NCI-H2196 treated with DMSO at 0.1 percent for 48 hours (cell line): ENCODE results near the gene CCDC170.
"Not testable (repeated sequence)": the region's sequence is repeated elsewhere in the genome, so short reads cannot be mapped to it uniquely, and the experiment has no call there.

Experiments
- DNase-seq: peaks from one replicate; lab custom pipeline; 2025; ENCODE audit not compliant: unreplicated experiment; lab: John Stamatoyannopoulos, UW

CCDC170 gene

GRCh38 chr6:151493804-151494234 is at the start of gene CCDC170:
CCDC170 (plus strand) TSS chr6:151494017; CDS start chr6:151494129, 112 bp downstream.
- DNase-seq, result no peak

DNA sequence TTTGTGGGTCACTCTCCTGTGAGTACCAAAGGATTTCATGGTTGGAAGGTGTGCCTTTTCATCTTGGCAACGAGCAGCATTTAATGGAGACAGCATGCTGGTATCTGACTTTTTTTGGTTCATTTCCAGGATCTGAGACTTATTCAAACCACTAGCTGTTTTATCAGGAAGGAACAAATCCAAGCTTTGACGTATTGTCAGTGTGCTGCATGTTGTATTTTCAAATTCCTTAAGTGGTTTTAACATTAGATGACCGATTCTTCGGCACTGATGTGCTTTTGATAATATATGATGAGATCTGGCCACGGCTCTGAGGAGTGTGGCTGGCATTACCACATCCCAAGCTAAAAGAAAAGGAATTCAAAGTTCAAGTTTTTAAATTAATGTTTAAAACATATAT is 48.3 kb upstream of the CCDC170 start:
- no peak for DNase-seq

GRCh38 chr6:151447237-151447636 is 46.6 kb upstream of the CCDC170 start:
- no peak for DNase-seq

DNA sequence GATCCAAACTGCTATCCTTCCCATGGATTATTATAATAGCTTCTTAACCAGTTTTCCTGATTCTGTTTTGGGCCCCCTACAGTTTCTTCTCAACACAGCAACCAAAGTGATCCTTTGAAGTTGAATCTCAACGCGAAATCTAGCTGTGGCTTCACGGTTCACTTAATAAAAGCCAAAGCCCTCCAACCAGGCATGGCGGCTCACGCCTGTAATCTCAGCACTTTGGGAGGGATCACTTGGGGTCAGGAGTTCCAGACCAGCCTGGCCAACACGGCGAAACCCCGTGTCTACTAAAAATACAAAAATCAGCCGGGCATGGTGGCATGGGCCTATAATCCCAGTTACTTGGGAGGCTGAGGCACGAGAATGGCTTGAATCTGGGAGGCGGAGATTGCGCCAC is 45.2 kb upstream of the CCDC170 start:
- no peak for DNase-seq

DNA sequence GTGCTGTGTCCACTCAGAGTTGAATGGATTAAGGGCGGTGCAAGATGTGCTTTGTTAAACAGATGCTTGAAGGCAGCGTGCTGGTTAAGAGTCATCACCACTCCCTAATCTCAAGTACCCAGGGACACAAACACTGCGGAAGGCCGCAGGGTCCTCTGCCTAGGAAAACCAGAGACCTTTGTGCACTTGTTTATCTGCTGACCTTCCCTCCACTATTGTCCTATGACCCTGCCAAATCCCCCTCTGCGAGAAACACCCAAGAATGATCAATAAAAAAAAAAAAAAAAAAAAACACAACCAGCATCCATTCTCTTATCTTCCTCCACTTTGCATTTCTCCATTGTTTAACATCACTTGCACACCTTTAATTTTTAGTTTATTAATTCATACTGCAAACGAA is 42.9 kb upstream of the CCDC170 start:
- DNase-seq, result not testable (repeated sequence)

DNA sequence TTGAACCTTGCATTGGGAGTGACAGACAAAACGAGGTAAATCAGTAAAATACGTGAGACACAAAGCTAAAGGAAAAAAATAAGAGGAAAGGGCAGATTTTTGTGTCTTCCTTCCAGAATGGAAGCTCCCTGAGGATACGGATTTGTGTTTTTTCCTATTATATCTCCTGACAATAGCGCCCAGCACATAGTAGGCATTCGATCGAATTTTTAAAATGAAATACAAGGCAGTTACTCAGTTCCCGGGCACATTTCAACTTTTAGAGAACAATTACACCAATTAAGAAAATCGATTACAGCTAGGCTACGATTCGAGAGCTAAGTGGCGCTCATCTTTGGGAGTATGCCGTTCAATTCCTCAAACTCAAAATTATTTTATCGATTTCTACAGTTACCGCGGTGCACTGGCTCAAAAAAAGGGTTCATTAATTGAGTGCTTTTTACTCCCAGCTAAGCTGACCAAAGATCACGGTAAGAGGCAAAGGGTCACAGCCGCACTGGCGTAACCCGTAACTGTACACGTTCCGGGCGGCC is 42.3 kb upstream of the CCDC170 start:
- no peak for DNase-seq

GRCh38 chr6:151451950-151452749 is 41.7 kb upstream of the CCDC170 start, which contains the start of gene RMND1:
RMND1 (minus strand) TSS chr6:151452126; CDS start chr6:151445811, 6,315 bp downstream.
- DNase-seq, result peak; percentile 100

DNA sequence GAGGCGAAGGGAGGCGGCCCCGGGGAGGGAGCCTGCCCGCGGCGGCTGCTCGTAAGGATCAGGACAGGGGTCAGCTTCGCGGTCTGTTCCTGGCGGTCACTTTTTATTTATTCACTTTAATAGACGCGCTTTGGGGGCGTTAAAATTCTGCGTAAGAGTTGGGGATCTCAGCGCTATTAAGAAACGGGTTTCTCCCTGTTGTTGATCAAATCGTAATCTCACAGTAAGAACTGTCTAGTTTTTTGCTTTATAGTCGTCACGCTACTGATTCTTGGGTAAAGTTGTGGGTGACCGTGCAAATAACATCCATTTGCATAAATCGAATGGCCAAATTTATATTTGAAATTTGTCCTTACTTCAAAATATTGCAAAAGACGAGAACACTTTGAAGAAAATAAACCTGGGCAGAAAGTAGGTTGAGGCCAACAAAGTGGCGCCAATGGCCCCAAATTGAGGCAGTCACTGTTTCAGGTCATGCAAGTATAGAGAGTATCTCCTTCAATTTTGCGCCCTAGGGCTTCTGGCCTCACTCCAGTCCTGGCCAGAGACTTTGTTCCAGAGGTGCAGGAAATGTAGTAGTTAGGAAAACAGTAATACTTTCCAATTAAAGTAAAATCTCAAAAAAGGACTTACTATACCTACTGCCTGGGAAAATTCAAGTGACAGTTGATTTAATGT is 40.9 kb upstream of the CCDC170 start:
- no peak for DNase-seq

DNA sequence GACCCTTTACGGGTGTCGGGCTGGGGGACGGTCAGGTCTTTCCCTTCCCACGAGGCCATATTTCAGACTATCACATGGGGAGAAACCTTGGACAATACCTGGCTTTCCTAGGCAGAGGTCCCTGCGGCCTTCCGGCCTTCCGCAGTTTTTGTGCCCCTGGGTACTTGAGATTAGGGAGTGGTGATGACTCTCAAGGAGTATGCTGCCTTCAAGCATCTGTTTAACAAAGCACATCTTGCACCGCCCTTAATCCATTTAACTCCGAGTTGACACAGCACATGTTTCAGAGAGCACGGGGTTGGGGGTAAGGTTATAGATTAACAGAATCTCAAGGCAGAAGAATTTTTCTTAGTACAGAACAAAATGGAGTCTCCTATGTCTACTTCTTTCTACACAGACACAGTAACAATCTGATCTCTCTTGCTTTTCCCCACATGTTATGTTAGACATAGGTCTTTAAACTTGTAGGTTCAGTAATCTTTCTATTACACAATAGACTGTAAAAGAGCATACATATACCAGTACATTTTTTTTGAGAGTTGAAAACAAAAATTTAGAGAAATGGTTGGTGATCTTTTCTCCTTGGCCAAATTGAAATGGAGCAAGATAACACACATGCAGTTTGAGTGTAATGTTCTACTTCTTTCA is 37.9 kb upstream of the CCDC170 start:
- not testable (repeated sequence) for DNase-seq

DNA sequence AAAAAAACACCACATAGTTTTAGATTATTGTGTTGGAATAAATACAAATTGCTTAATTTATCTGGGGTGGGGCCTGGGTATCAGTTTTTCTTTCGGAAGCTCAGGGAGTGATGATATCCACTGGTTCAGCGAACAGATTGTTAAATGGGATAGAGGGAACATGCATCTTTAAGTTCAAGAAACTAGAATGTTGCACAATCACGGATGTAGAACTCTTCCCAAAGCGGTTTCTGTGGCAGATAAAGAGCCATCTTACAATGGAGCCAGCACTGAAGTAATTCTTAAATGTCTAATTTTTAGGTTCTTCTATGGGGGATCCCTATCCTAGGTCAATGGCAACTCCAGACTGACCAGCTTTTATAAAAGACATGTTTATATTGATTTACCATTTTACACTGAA is 32.1 kb upstream of the CCDC170 start:
- DNase-seq, result no peak

GRCh38 chr6:151464702-151465101 is 29.1 kb upstream of the CCDC170 start:
- no peak for DNase-seq

DNA sequence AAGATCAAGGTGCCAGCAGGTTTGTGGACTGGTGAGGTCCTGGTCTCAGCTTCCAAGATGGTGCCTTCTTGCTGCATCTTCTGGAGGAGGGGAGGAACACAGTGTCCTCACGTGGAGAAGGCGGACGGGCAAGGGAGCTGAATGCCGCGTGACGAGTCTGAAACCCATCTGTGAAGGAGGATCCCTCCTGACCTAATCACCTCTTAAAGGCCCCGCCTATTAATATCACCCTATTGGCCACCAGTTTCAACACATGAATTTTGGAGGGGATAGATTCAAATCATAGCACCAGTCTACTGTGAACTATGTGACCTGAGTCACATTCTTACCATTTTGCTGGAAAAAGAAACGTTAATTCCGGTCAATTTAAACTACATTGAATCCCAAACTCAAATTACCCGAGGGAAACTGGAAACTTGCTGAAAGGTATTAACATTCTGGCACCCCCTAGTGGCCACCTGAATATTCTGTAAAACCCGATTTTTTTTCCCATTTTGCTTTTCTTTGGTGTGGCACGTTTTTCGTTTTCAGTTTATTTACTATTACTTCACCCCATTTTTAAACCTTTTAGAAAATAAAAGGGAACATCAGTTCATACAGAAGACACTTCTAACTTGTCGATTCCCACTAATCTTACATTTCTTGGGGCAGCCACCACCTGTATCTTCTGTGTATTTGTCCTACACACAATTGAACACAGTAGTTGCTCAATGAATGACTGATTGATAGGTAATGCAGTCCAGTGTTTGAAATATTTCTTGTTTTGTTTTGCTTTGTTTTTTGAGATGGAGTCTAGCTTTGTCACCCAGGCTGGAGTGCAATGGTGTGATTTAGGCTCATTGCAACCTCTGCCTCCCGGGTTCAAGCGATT is 17.9 kb upstream of the CCDC170 start:
- DNase-seq, result no peak

GRCh38 chr6:151477726-151478125 is 16.1 kb upstream of the CCDC170 start:
- DNase-seq, result no peak

DNA sequence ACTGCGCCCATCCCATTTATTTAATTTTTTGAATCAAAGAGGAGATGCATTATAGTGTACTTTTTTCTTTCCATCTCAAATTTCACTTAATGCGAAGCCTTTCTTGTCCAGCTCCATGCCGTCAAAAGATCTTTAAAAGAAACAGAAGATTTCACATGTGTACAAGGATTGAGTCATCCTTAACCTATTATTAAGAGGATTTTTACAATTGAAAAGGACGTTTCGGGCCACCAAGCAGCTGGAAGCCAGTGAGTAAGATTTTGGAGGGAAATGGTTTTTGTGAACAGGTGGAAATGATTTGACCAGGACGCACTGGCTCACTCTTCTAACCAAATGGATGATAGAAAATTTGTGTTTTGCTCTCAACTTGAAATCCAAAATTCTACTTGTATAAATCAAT is 15.1 kb upstream of the CCDC170 start:
- no peak for DNase-seq

GRCh38 chr6:151481786-151482185 is 12.0 kb upstream of the CCDC170 start:
- no peak for DNase-seq

DNA sequence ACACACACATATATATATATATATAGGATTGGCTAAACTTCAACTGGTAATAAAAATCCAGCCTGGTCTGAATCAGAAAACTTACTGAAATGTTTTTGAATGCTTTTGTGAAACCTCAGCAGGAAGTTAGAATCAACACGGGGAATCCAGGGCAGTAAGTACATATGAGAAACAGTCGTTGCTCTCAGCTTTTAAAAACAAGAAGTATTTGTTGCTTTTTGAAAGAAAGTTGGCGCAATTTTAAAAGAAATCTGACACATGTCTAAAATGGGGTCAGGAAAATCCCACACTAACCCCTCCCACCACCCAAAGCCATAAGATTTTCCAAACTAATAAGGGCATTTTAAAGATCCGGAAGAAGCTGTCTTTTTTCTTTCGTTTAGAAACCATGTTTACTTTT is 11.5 kb upstream of the CCDC170 start:
- no peak for DNase-seq

DNA sequence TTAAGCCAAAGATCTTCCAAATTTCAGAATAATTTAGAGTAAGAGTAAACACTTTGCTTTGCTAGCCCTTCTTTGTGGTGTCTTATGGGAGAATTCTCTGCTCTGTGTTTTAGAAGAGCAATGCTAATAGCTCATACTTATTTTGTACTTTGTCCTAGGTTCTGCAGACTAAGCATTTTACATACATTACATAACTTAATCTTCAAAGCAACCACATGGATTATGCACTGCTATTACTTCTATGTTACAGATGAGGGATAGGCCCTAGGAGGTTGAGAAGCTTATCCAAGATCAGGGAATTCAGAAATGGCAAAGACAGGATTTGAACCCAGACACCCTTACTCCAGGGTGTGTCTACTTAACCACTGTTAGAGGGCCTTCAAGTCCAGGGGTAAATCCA is 9.8 kb upstream of the CCDC170 start:
- no peak for DNase-seq

DNA sequence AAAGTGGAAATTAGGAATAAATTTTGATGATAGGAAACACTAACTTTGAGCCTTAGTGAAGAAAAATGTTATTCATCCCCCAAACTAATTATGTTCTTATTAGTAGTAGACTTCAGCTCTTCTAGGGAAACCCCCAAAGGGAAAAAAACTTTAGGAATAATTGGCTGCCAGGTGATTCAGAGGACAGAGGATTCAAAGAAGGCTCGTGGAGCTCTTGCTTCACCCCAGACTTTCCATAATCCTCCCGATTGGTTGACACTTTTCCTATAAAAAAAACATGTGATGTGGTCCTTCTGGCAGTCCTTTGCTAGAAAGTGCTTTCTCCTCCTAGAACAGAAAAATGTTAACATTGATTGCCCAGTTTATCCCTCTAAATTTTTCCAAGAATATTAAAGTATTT is 5.6 kb upstream of the CCDC170 start:
- no peak for DNase-seq

DNA sequence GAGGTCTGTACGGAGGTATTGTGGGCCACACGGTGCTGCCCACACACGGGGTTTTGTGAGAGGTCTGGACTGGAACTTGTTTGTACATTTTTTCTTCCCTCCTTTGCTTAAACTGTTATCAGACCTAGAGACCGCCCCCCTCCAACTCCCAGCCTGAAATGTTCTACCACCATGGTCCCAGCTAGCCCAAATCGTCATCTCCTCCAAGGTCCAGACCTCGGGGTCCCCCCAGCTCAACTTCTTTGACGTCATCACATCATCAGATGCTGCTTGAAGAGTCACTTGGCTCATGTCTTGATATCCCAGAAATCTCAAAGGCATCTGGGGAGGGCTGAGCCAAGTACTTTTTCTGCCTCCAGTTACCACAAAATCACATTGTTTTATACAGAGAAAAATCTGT is 2.8 kb upstream of the CCDC170 start:
- DNase-seq, result no peak

GRCh38 chr6:151493161-151493803 is 535 bp upstream of the CCDC170 start:
- DNase-seq, result no peak
